GM18870 (cell line): ENCODE data around the gene DMRT1.
A peak's percentile ranks its signal among the peaks of the same experiment; 100 is the strongest.
"Not testable (repeated sequence)": the region's sequence is repeated elsewhere in the genome, so short reads cannot be mapped to it uniquely, and the experiment has no call there.

Experiments used
- ATAC-seq: cut with Tn5 transposase; IDR thresholded peaks from one replicate; pipeline ENCODE4 v1.9.1; 2021; ENCODE audit warnings: moderate library complexity; ENCODE audit not compliant: unreplicated experiment

The DMRT1 gene

DNA sequence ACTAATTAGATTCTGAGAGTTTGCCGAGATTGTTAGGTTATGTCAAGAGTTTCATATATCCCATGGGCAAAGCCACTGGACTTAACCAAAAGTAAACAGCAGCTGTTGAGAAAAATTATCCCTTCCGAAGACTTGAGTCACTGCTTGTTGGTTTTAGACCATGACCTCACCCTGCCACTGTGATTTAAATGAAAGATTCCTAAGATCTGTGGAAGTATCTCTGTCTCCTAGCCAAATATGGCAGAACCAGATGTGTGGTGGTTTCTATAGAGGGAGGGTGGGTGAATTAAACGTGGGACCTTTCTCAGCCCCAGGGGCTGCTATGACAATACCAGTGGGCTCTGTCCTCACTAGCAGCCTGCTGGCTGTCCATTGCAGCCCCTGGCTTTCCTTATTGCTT, 154.3 kb downstream of the DMRT1 start:
- ATAC-seq, result no peak

DNA sequence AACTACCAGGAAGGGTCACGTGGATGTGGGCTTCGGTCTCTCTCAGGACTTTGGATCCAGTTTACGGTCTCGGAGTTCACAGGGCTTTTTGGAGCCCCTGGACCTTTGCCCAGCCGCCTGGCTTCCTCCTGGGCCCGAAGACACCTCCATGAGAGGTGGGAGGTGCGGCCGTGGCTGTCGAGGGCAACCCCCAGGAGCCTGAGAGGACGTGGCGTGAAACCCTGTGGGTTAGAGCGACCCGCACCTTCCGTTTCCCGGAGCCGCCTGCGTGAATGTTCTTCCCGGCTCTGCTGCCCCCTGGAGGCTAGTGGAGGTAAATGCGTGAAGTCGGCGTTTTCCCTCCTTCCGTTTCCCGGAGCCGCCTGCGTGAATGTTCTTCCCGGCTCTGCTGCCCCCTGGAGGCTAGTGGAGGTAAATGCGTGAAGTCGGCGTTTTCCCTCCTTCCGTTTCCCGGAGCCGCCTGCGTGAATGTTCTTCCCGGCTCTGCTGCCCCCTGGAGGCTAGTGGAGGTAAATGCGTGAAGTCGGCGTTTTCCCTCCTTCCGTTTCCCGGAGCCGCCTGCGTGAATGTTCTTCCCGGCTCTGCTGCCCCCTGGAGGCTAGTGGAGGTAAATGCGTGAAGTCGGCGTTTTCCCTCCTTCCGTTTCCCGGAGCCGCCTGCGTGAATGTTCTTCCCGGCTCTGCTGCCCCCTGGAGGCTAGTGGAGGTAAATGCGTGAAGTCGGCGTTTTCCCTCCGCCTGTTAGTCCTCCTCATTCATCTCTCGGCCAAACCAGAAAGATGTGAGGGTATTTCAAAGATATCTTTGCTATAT, 157.0 kb downstream of the DMRT1 start:
- not testable (repeated sequence) for ATAC-seq

GRCh38 chr9:1001838-1002237, 160.3 kb downstream of the DMRT1 start:
- no peak for ATAC-seq

- no peak for ATAC-seq
These were observed 161.2 kb downstream of the DMRT1 start for GRCh38 chr9:1002678-1003077.

DNA sequence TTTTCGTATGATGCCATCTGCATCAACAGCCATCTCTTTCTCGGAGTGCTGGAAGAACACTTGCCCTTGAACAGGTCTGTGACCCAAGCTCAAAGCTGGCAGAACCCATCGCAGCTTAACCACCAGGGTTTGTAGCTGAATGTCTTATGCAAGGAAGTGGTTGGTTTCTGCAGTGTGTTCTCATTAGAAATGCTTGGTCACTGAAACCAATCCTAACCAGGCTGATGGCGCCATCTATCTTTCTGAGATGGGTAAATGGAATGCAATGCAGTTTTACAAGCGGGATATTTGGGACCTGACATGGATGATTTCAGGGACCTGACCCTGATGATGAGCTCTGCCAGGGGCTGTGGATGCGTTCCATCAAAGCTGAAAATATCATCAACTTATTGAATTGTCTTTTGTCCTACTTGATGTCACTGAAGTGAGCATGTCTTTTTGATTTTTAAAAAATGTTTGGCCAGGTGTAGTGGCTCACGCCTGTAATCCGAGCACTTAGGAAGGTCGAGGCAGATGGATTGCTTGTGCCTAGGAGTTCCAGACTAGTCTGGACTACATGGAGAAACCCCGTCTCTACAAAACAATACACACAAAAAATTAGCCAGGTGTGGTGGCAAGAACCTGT, 163.7 kb downstream of the DMRT1 start:
- ATAC-seq, result no peak

DNA sequence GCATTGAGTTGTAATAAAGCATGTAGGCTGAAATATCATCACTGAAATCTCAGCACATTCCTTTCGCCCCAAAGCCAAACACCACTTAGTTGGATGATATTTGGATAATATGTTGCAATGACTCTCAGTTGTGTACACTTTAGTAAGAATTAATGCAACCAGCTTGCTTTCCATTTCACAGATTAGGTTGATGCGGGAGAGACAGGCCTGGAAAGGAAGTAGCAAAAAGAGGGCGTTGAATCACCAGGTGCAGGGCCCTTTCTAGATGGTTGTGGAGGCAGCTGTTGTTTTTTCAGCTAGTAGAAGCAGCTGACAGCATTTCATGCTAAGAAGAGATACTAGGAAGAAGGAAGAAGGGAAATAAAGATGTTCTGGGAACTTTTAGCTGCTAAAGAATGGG, 165.8 kb downstream of the DMRT1 start:
- no peak for ATAC-seq

DNA sequence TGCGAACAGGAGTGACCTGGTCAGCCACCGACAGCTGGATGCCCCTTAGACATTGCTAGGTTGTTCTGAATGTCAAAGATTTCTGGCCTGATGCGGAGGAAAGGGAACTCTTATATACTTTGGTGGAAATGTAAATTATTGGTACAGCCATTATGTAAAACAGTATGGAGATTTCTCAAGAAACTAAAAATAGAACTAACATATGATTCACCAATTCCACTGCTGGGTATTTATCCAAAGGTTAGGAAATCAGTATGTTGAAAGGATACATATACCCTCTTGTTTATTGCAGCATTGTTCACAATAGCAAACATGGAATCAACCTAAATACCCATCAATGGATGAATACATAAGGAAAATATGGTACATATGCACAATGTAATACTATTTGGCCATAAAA, 166.7 kb downstream of the DMRT1 start:
- ATAC-seq, result no peak

- peak; percentile 80 for ATAC-seq
These were observed 167.7 kb downstream of the DMRT1 start for GRCh38 chr9:1009101-1009707.

- ATAC-seq, result no peak
These were observed 171.5 kb downstream of the DMRT1 start for GRCh38 chr9:1013021-1013420.

- no peak for ATAC-seq
These were observed 172.7 kb downstream of the DMRT1 start for GRCh38 chr9:1014225-1014624.

DNA sequence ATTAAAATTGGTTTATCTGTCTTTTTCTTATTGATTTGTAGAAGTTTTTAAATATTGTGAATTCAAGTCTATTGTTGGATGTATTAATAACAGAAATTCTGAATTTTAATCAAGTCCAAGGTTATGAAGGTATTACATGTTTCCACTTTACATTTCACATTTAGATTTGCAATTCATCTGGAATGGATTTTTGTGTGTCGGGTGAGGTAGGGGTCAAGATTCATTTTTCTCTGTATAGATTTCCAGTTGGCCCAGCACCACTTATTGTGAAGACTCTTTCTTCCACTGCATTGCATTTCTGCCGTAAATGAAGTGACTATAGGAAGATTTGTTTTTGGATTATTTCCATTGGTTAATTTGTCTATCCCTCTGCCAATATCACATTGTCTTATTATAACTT, 173.1 kb downstream of the DMRT1 start:
- no peak for ATAC-seq

GRCh38 chr9:1018121-1018520, 176.6 kb downstream of the DMRT1 start:
- ATAC-seq, result no peak
